K562 (cell line): ENCODE results near the gene BSPRY. TPM values are rescaled to one million over a fixed set of nuclear protein-coding genes. Genes with fewer than 3 reads are reported as not detected.
A peak's percentile ranks its signal among the peaks of the same experiment; 100 is the strongest.

Experiments used
- ARID2 ChIP-seq: fragments of 450-650 bp; IDR thresholded peaks from 2 replicates; pipeline ENCODE4 v1.6.1; 2017; ENCODE audit warnings: antibody characterized with exemption, mild to moderate bottlenecking
- CEBPG ChIP-seq, 3 experiments: fragments of 200-800 bp in 1 of 3; sonication (Bioruptor generic) in 1 of 3; sonication (generic) in 1 of 3; formaldehyde crosslinking in 1 of 3; IDR thresholded peaks in 2 of 3; conservative IDR thresholded peaks in 1 of 3; 2 replicates each; pipeline versions ENCODE4 v1.6.1 to v1.8.0; 2016 to 2022; ENCODE audit warnings: missing compliant biosample characterization in 2 of 3, missing genetic modification characterization in 2 of 3, mild to moderate bottlenecking in 1 of 3, missing genetic modification reagents in 1 of 3
- FOXA1 ChIP-seq: fragments of 450-650 bp; IDR thresholded peaks from 2 replicates; pipeline ENCODE4 v1.6.1; 2016; ENCODE audit warnings: mild to moderate bottlenecking, borderline replicate concordance
- FOXK1 ChIP-seq: sonication (generic); formaldehyde crosslinking; IDR thresholded peaks from 2 replicates; pipeline ENCODE4 v1.8.0; 2022; ENCODE audit warnings: missing genetic modification reagents, mild to moderate bottlenecking, borderline replicate concordance
- KAT2B ChIP-seq: IDR thresholded peaks from one replicate; pipeline ENCODE4 v1.6.1; 2012; ENCODE audit warnings: low read depth, mild to moderate bottlenecking, control low read depth, inconsistent platforms, low read length, moderate library complexity
- LARP7 ChIP-seq: fragments of 450-650 bp; IDR thresholded peaks from 2 replicates; pipeline ENCODE4 v1.6.1; 2016
- MAZ ChIP-seq, 2 experiments: fragments of 450-650 bp in 1 of 2; sonication (generic) in 1 of 2; formaldehyde crosslinking; IDR thresholded peaks in 1 of 2; conservative IDR thresholded peaks in 1 of 2; 2 replicates each; pipeline versions ENCODE4 v1.4.0 to v1.5.0; 2020; ENCODE audit warnings: mild to moderate bottlenecking in 1 of 2, missing genetic modification reagents in 1 of 2
- MEIS2 ChIP-seq: fragments of 450-650 bp; IDR thresholded peaks from 2 replicates; pipeline ENCODE4 v1.6.1; 2014; ENCODE audit warnings: mild to moderate bottlenecking; ENCODE audit not compliant: partially characterized antibody
- POLR2A ChIP-seq: fragments of 450-650 bp; conservative IDR thresholded peaks from 2 replicates; pipeline ENCODE4 v1.6.1; 2016
- RBM39 ChIP-seq: fragments of 200-400 bp; formaldehyde crosslinking; optimal IDR thresholded peaks from 2 replicates; pipeline ENCODE3; 2018; ENCODE audit warnings: low read depth, low read length
- SIX5 ChIP-seq, 2 experiments: IDR thresholded peaks; 2 replicates each; pipeline ENCODE4 v1.6.1; 2011; ENCODE audit warnings: low read length in 2 of 2, borderline replicate concordance in 1 of 2, low read depth in 1 of 2, mild to moderate bottlenecking in 1 of 2, moderate library complexity in 1 of 2; ENCODE audit not compliant: insufficient read depth in 1 of 2
- TAF1 ChIP-seq: IDR thresholded peaks from 2 replicates; pipeline ENCODE4 v1.6.1; 2011; ENCODE audit warnings: mild to moderate bottlenecking, low read length, moderate library complexity; ENCODE audit not compliant: insufficient read depth, control insufficient read depth, severe bottlenecking; ENCODE audit errors: extremely low read depth
- ZBTB8A ChIP-seq: fragments of 450-650 bp; IDR thresholded peaks from 2 replicates; pipeline ENCODE4 v1.6.1; 2018; ENCODE audit warnings: mild to moderate bottlenecking, moderate library complexity; ENCODE audit not compliant: partially characterized antibody
- ZC3H8 ChIP-seq: fragments of 450-650 bp; IDR thresholded peaks from 2 replicates; pipeline ENCODE4 v1.6.1; 2017
- ZEB2 ChIP-seq: fragments of 450-650 bp; IDR thresholded peaks from 2 replicates; pipeline ENCODE4 v1.6.1; 2016
- ZNF282 ChIP-seq: sonication (generic); formaldehyde crosslinking; IDR thresholded peaks from 2 replicates; pipeline ENCODE4 v1.8.1; 2023; ENCODE audit warnings: missing genetic modification reagents
- ZNF384 ChIP-seq: IDR thresholded peaks from 2 replicates; pipeline ENCODE4 v1.6.1; 2012; ENCODE audit warnings: low read depth, low read length, improper control_type of control experiment
- ZSCAN32 ChIP-seq: fragments of 450-650 bp; formaldehyde crosslinking; IDR thresholded peaks from 2 replicates; pipeline ENCODE4 v1.4.0; 2020; ENCODE audit warnings: mild to moderate bottlenecking, moderate library complexity
- polyA plus RNA-seq, 8 experiments: library from polyadenylated mRNA; depleted of rRNA in 4 of 8; stranded (reverse) in 5 of 8; unstranded in 3 of 8; fragments of >200 nt; fragmentation: Nextera tagmentation in 2 of 8; fragmentation: Illumina TruSeq in 1 of 8; extraction: Ambion mirVana in 2 of 8; extraction: Trizol in 1 of 8; gene quantifications; 2 replicates each; pipeline versions ENCODE4 v1.2.1 to v1.2.3, GENCODE V29; 2011 to 2014; ENCODE audit warnings: inconsistent platforms in 1 of 8, missing spikeins in 1 of 8
- total RNA-seq, 7 experiments: library from RNA; depleted of rRNA in 6 of 7; stranded (reverse); fragments of >200 nt in 6 of 7; fragmentation: Illumina TruSeq in 2 of 7; extraction: Trizol in 2 of 7; gene quantifications; 2 replicates each; pipeline versions ENCODE4 v1.2.1 to v1.2.3, GENCODE V29; 2011 to 2021; ENCODE audit warnings: low replicate concordance in 1 of 7
- TF ChIP-seq, protein P1 (sequence below): IDR thresholded peaks from 3 replicates; pipeline ENCODE4 v1.6.1; 2011; ENCODE audit warnings: borderline replicate concordance, mild to moderate bottlenecking; ENCODE audit not compliant: insufficient read length, insufficient read depth
- TF ChIP-seq, protein P2 (sequence below): sonication (generic); formaldehyde crosslinking; IDR thresholded peaks from 2 replicates; pipeline ENCODE4 v1.8.0; 2022; ENCODE audit warnings: mild to moderate bottlenecking, missing genetic modification reagents
- TF ChIP-seq, protein P3 (sequence below): sonication (generic); formaldehyde crosslinking; IDR thresholded peaks from 2 replicates; pipeline ENCODE4 v1.8.0; 2022; ENCODE audit warnings: mild to moderate bottlenecking, missing genetic modification reagents
- TF ChIP-seq, protein P4 (sequence below): fragments of 250-450 bp; sonication (Bioruptor Pico); IDR thresholded peaks from 2 replicates; pipeline ENCODE4 v1.9.0; 2021; ENCODE audit warnings: mild to moderate bottlenecking
- TF ChIP-seq, protein P5 (sequence below), 2 experiments: fragments of 450-650 bp in 1 of 2; sonication (generic) in 1 of 2; formaldehyde crosslinking; conservative IDR thresholded peaks; 2 replicates each; pipeline versions ENCODE4 v1.4.0 to v1.8.1; 2020 to 2022; ENCODE audit warnings: mild to moderate bottlenecking in 1 of 2, missing genetic modification reagents in 1 of 2

BSPRY gene
- total and polyA plus RNA-seq, 9 of the 15 experiments (the other 6 are each of a cell fraction or from before 2014, with no cell fraction given): 0.07 to 0.67 (median 0.18) TPM

DNA sequence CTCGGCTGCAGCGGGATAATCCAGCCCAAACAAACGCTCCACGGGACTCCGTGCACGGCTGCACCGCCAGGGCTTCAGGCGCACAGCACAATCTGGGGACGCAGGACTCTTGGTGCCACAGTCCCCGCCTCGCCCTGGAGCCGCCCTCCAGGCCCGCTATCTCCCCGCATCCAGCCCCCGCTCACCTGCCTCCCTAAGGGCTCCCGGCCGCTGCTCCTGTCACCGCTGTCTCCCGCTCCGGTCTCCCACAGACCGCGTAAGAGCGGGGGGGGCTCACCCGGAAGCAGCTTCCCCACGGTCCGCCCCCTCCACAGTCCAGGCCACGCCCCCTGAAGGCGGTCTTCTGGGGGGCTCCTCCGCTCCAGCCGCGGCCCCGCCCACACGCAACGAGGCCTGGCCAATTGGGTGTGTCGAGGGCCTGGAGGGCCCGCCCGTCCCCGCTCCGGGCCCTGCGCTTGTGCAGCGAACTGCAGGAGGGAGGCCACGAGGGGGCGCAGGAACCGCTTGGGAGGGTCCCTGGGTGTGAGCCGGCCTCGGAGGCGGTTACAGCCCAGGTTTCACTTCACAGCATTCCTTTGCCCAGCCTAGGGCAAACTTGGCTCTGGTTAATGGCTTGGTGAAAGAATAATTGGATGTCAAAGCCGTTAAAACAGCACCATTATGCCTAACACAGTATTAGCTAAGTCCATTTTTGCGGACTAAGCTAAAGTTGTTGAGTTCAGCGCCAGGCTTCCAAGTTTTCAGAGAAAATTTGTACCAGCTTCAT lies 51.9 kb downstream of the BSPRY start, which contains the start of gene ALAD (continued):
- TF ChIP-seq, protein P1, sequence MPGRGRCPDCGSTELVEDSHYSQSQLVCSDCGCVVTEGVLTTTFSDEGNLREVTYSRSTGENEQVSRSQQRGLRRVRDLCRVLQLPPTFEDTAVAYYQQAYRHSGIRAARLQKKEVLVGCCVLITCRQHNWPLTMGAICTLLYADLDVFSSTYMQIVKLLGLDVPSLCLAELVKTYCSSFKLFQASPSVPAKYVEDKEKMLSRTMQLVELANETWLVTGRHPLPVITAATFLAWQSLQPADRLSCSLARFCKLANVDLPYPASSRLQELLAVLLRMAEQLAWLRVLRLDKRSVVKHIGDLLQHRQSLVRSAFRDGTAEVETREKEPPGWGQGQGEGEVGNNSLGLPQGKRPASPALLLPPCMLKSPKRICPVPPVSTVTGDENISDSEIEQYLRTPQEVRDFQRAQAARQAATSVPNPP: no peak
- TF ChIP-seq SIX5 (IDR thresholded peaks at IDR 0.05; ENCODE audit: borderline replicate concordance in 1 of 2, insufficient read depth in 1 of 2, low read depth in 1 of 2, low read length in 2 of 2): no peak
- TF ChIP-seq KAT2B: no peak
- no peak for TF ChIP-seq ZC3H8
- TF ChIP-seq FOXA1: no peak
- peak; percentile 73 for TF ChIP-seq POLR2A
- no peak for TF ChIP-seq ARID2
- TF ChIP-seq, protein P2, sequence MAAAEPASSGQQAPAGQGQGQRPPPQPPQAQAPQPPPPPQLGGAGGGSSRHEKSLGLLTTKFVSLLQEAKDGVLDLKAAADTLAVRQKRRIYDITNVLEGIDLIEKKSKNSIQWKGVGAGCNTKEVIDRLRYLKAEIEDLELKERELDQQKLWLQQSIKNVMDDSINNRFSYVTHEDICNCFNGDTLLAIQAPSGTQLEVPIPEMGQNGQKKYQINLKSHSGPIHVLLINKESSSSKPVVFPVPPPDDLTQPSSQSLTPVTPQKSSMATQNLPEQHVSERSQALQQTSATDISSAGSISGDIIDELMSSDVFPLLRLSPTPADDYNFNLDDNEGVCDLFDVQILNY: 0 out of 2 replicates have a peak, but pooled peaks have one; percentile 28
- TF ChIP-seq ZNF384: 0 out of 2 replicates have a peak, but pooled peaks have one; percentile 51
- TF ChIP-seq CEBPG (CRISPR knock-in tag; IDR thresholded peaks at IDR 0.05): no peak
- TF ChIP-seq CEBPG (tag; conservative IDR thresholded peaks at IDR 0.05 in 1 of 2, IDR thresholded peaks at IDR 0.05 in 1 of 2): no peak
- TF ChIP-seq TAF1: peak; percentile 49
- no peak for TF ChIP-seq ZNF282 (CRISPR knock-in tag)
- peak; percentile 92 to 98 for TF ChIP-seq MAZ (CRISPR knock-in tag; conservative IDR thresholded peaks at IDR 0.05 in 1 of 2, IDR thresholded peaks at IDR 0.05 in 1 of 2)
- TF ChIP-seq ZBTB8A: no peak
- peak; percentile 58 for TF ChIP-seq MEIS2
- TF ChIP-seq, protein P3, sequence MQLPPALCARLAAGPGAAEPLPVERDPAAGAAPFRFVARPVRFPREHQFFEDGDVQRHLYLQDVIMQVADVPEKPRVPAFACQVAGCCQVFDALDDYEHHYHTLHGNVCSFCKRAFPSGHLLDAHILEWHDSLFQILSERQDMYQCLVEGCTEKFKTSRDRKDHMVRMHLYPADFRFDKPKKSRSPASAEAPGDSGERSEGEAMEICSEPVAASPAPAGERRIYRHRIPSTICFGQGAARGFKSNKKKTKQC: peak; percentile 67; the same call in 1 of the 2 replicates
- TF ChIP-seq LARP7: no peak
- TF ChIP-seq ZEB2: peak; percentile 60; the same call in 1 of the 2 replicates
- TF ChIP-seq, protein P4, sequence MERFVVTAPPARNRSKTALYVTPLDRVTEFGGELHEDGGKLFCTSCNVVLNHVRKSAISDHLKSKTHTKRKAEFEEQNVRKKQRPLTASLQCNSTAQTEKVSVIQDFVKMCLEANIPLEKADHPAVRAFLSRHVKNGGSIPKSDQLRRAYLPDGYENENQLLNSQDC (CRISPR knock-in tag): no peak
- no peak for TF ChIP-seq RBM39
- TF ChIP-seq, protein P5, sequence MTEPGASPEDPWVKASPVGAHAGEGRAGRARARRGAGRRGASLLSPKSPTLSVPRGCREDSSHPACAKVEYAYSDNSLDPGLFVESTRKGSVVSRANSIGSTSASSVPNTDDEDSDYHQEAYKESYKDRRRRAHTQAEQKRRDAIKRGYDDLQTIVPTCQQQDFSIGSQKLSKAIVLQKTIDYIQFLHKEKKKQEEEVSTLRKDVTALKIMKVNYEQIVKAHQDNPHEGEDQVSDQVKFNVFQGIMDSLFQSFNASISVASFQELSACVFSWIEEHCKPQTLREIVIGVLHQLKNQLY (CRISPR knock-in tag; conservative IDR thresholded peaks at IDR 0.05): no peak
- no peak for TF ChIP-seq FOXK1 (CRISPR knock-in tag)
- TF ChIP-seq ZSCAN32: no peak
